MCF 10A (cell line): ENCODE results near the gene CELF5. TPM values are rescaled to one million over a fixed set of nuclear protein-coding genes. Genes with fewer than 3 reads are reported as not detected.

Source experiments
- BruUV-seq: library from RNA; stranded (reverse); fragments of 400-500 nt; replicated peaks from 2 replicates; lab custom pipeline; 2021; lab: Mats Ljungman, UMichigan
- CTCF ChIA-PET: fragments of 300-600 bp; sonication (Branson Sonifier 250); formaldehyde crosslinking; extraction: SDS; loops from one replicate; lab custom pipeline; 2021; ENCODE audit warnings: antibody characterized with exemption, inconsistent platforms; lab: Yijun Ruan, JAX
- POLR2A ChIA-PET: fragments of 300-600, 350-650 bp; sonication (Branson Sonifier 250); formaldehyde crosslinking; extraction: SDS; loops from one replicate; lab custom pipeline; 2020; ENCODE audit warnings: antibody characterized with exemption, inconsistent platforms; lab: Yijun Ruan, JAX
- DNase-seq: peaks from one replicate; pipeline ENCODE4 v3.0.0-alpha.2; 2018; ENCODE audit not compliant: unreplicated experiment
- H3K27ac Mint-ChIP-seq: one replicate; pipeline ENCODE4 v1.8.0; 2022; ENCODE audit warnings: mild to moderate bottlenecking, low read depth, mixed read lengths; ENCODE audit not compliant: unreplicated experiment
- H3K27me3 Mint-ChIP-seq: one replicate; pipeline ENCODE4 v1.8.0; 2022; ENCODE audit warnings: mixed read lengths; ENCODE audit not compliant: insufficient read depth, unreplicated experiment
- H3K36me3 Mint-ChIP-seq: one replicate; pipeline ENCODE4 v1.8.0; 2022; ENCODE audit warnings: mild to moderate bottlenecking, moderate library complexity, mixed read lengths; ENCODE audit not compliant: insufficient read depth, unreplicated experiment
- H3K4me1 Mint-ChIP-seq: one replicate; pipeline ENCODE4 v1.8.0; 2022; ENCODE audit warnings: mixed read lengths; ENCODE audit not compliant: insufficient read depth, unreplicated experiment
- H3K4me3 Mint-ChIP-seq: one replicate; pipeline ENCODE4 v1.8.0; 2022; ENCODE audit warnings: mild to moderate bottlenecking, moderate library complexity, mixed read lengths; ENCODE audit not compliant: unreplicated experiment
- H3K9me3 Mint-ChIP-seq: one replicate; pipeline ENCODE4 v1.8.0; 2022; ENCODE audit warnings: mixed read lengths; ENCODE audit not compliant: unreplicated experiment
- CTCF ChIP-seq: fragments of 200-600 bp; IDR thresholded peaks from one replicate; pipeline ENCODE4 v1.8.0; 2022; ENCODE audit warnings: antibody characterized with exemption, mild to moderate bottlenecking; ENCODE audit not compliant: unreplicated experiment
- intact Hi-C: fragments of 100-400 bp; cut with micrococcal nuclease; formaldehyde crosslinking; loops from 2 replicates; pipeline ENCODE4 v1.14.1; 2022
- total RNA-seq: library from RNA; stranded (reverse); gene quantifications from 2 replicates; pipeline ENCODE4 v1.2.3, GENCODE V29; 2022

The CELF5 gene
- total RNA-seq, 1 experiment from 2014 or later = 0.30 TPM

- Mint-ChIP-seq H3K27ac (no peak overlapping the region), H3K9me3 (no peaks in the 10 kb centered on the region), H3K36me3 (no peaks in the 10 kb centered on the region), H3K4me3 (no peak overlapping the region), H3K27me3 (peaks cover 27% of the 10 kb centered on the region), H3K4me1 (no peaks in the 10 kb centered on the region)
- no peak for TF ChIP-seq CTCF
- CTCF ChIA-PET = interaction anchor here (0.7 to 1.4 kb wide), 2 partner anchors 12 to 372 kb away, joined by 3 to 5 read pairs; partner anchors contain the start of gene CELF5
- POLR2A ChIA-PET = no interaction called here
- intact Hi-C loops = no loop called here
- DNase-seq = no peak
- no TSS peak for BruUV-seq
Observed at GRCh38 chr19:3236272-3236671, 11.8 kb downstream of the CELF5 start.

GRCh38 chr19:3238066-3238561 lies 13.7 kb downstream of the CELF5 start:
- no TSS peak for BruUV-seq
- Mint-ChIP-seq H3K27me3 (peaks cover 23% of the 10 kb centered on the region), H3K27ac (no peak overlapping the region), H3K4me3 (no peak overlapping the region), H3K4me1 (no peaks in the 10 kb centered on the region), H3K36me3 (no peaks in the 10 kb centered on the region), H3K9me3 (no peaks in the 10 kb centered on the region)
- no peak for TF ChIP-seq CTCF
- ChIA-PET CTCF (interaction anchor here (0.6 to 0.9 kb wide), 3 partner anchors 27 to 288 kb away, joined by 3 read pairs; no protein-coding TSS in a partner anchor), POLR2A (no interaction called here)
- intact Hi-C loops = no loop called here
- DNase-seq = no peak

GRCh38 chr19:3239367-3239766 lies 14.9 kb downstream of the CELF5 start:
- POLR2A ChIA-PET = no interaction called here
- CTCF ChIA-PET = no interaction called here
- H3K27me3 Mint-ChIP-seq = peaks cover 14% of the 10 kb centered on the region

More at GRCh38 chr19:3239367-3239766, 14.9 kb downstream of the CELF5 start:
- no peak for TF ChIP-seq CTCF
- no TSS peak for BruUV-seq
- H3K27ac Mint-ChIP-seq = no peak overlapping the region
- no peaks in the 10 kb centered on the region for H3K4me1 Mint-ChIP-seq
- DNase-seq = no peak
- H3K36me3 Mint-ChIP-seq = no peaks in the 10 kb centered on the region
- H3K4me3 Mint-ChIP-seq = no peak overlapping the region
- intact Hi-C loops = no loop called here
- H3K9me3 Mint-ChIP-seq = no peaks in the 10 kb centered on the region
